ENCODE measurements around the gene SHISA5.

DNA sequence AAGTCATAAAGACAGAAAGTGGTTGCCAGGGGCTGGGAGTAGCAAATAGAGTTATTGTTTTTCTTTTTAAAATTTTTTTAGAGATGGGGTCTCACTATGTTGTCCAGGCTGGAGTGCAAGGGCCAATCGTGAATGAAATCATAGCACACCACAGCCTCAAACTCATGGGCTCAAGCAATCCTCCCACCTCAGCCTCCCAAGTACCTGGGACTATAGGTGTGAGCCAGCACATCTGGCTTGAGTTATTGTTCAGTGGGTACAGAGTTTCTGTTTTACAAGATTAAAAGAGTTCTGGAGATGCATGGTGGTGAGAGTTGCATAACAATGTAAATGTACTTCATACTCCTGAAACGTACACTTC, 29.0 kb upstream of the SHISA5 start:
- no peak for TF ChIP-seq POLR2A (IDR thresholded peaks at IDR 0.05)
- TF ChIP-seq, protein P1, sequence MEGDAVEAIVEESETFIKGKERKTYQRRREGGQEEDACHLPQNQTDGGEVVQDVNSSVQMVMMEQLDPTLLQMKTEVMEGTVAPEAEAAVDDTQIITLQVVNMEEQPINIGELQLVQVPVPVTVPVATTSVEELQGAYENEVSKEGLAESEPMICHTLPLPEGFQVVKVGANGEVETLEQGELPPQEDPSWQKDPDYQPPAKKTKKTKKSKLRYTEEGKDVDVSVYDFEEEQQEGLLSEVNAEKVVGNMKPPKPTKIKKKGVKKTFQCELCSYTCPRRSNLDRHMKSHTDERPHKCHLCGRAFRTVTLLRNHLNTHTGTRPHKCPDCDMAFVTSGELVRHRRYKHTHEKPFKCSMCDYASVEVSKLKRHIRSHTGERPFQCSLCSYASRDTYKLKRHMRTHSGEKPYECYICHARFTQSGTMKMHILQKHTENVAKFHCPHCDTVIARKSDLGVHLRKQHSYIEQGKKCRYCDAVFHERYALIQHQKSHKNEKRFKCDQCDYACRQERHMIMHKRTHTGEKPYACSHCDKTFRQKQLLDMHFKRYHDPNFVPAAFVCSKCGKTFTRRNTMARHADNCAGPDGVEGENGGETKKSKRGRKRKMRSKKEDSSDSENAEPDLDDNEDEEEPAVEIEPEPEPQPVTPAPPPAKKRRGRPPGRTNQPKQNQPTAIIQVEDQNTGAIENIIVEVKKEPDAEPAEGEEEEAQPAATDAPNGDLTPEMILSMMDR (IDR thresholded peaks at IDR 0.05): no peak

Data from right lobe of liver (tissue), 4 donors.